ENCODE results near the gene CAVIN4. TPM values are rescaled to one million over a fixed set of nuclear protein-coding genes. Genes with fewer than 3 reads are reported as not detected.

The CAVIN4 gene
- total and polyA plus RNA-seq, 9 donors: 0.13 to 0.46 (median 0.24) TPM; not detected in 1

DNA sequence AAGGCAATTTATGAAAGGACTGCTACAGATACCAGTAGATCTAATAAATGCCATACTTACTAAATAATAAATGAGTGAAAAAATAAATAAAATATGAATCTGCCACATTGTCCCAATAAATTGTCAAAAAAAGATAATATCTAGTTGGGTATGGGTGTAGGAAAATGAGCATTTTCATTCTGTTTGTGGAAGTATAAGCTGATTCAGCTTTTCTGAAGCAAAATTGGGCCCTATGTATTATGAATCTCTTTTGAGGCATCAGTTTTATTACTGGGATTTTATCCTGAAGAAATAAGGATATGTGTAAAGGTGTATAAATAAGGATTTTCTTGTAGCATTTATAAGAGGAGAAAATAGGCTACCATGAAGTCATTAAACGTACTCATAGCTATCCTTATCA, 46.1 kb downstream of the CAVIN4 start:
- 80 to 90% (median 83%) methylated on average over 1 of the region's 1 CpG for WGBS, 3 donors
- intact Hi-C loops (cut with DNase I): no loop called here

DNA sequence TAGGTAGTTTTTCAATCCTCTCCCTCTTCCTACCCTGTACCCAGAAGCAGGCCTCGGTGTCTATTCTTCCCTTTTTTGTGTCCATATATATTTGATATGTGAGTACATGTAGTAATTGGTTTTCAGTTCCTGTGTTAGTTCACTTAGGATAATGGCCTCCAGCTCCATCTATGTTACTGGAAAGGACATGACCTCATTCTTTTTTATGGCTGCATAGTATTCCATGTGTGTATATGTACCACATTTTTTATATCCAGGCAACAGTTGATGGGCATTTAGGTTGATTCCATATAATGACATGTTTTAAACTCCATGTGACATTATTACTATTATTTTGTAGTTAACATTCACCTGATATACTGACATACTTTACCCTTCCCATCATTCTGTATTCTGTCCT, 49.1 kb downstream of the CAVIN4 start:
- no peaks in the 10 kb centered on the region for H3K36me3 ChIP-seq
- intact Hi-C loops (cut with DNase I): no loop called here
- WGBS, 3 donors: 86 to 100% (median 97%) methylated on average over 1 of the region's 1 CpG
- no peak overlapping the region for H3K4me3 ChIP-seq
- H3K27ac ChIP-seq: no peak overlapping the region
- no peaks in the 10 kb centered on the region for H3K4me1 ChIP-seq (ENCODE audit: insufficient read depth)
- no peak for DNase-seq
- H3K27me3 ChIP-seq: no peaks in the 10 kb centered on the region
- TF ChIP-seq EP300 (IDR thresholded peaks at IDR 0.05) (no peak), POLR2A (IDR thresholded peaks at IDR 0.05) (no peak)
- TF ChIP-seq, protein P1, sequence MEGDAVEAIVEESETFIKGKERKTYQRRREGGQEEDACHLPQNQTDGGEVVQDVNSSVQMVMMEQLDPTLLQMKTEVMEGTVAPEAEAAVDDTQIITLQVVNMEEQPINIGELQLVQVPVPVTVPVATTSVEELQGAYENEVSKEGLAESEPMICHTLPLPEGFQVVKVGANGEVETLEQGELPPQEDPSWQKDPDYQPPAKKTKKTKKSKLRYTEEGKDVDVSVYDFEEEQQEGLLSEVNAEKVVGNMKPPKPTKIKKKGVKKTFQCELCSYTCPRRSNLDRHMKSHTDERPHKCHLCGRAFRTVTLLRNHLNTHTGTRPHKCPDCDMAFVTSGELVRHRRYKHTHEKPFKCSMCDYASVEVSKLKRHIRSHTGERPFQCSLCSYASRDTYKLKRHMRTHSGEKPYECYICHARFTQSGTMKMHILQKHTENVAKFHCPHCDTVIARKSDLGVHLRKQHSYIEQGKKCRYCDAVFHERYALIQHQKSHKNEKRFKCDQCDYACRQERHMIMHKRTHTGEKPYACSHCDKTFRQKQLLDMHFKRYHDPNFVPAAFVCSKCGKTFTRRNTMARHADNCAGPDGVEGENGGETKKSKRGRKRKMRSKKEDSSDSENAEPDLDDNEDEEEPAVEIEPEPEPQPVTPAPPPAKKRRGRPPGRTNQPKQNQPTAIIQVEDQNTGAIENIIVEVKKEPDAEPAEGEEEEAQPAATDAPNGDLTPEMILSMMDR (IDR thresholded peaks at IDR 0.05): no peak
- no peaks in the 10 kb centered on the region for H3K9me3 ChIP-seq

More for the DNA sequence above, 46.1 kb downstream of the CAVIN4 start:
- TF ChIP-seq EP300 (IDR thresholded peaks at IDR 0.05): no peak
- TF ChIP-seq, protein P1 (IDR thresholded peaks at IDR 0.05): no peak
- TF ChIP-seq POLR2A (IDR thresholded peaks at IDR 0.05): no peak
- no peaks in the 10 kb centered on the region for H3K9me3 ChIP-seq
- H3K36me3 ChIP-seq: no peaks in the 10 kb centered on the region
- no peaks in the 10 kb centered on the region for H3K27me3 ChIP-seq
- no peaks in the 10 kb centered on the region for H3K4me1 ChIP-seq (ENCODE audit: insufficient read depth)
- H3K4me3 ChIP-seq: no peak overlapping the region
- DNase-seq: no peak
- H3K27ac ChIP-seq: no peak overlapping the region

DNA sequence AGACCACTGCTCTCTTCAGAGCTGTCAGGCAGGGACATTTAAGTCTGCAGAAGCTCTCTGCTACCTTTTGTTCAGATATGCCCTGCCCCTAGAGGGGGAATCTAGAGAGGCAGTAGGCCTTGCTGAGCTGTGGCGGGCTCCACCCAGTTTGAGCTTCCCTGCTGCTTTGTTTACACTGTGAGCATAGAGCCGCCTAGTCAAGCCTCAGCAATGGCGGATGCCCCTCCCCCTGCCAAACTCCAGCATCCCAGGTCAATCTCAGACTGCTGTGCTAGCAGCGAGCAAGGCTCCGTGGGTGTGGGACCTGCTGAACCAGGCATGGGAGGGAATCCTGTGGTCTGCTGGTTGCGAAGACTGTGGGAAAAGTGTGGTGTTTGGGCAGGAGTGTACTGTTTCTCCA, 59.9 kb downstream of the CAVIN4 start:
- 68 to 94% (median 88%) methylated on average over 6 of the region's 6 CpGs for WGBS, 3 donors
- TF ChIP-seq, protein P1 (IDR thresholded peaks at IDR 0.05): no peak
- TF ChIP-seq EP300 (IDR thresholded peaks at IDR 0.05) (no peak), POLR2A (IDR thresholded peaks at IDR 0.05) (no peak)

More for the DNA sequence above, 59.9 kb downstream of the CAVIN4 start:
- Histone ChIP-seq H3K36me3 (no peaks in the 10 kb centered on the region), H3K4me3 (no peak overlapping the region), H3K27me3 (no peaks in the 10 kb centered on the region), H3K4me1 (ENCODE audit: insufficient read depth) (peaks cover 8% of the 10 kb centered on the region), H3K27ac (no peak overlapping the region), H3K9me3 (no peaks in the 10 kb centered on the region)
- DNase-seq: no peak
- intact Hi-C loops (cut with DNase I): no loop called here

Other genes with a start within 250 kb of the CAVIN4 start
- gene TEX10, start 225.1 kb upstream of the CAVIN4 start, total RNA-seq: 10 to 100 TPM; 16.4 to 22.6 (median 17.8) TPM
- gene TEX10, start 225.1 kb upstream of the CAVIN4 start, polyA plus RNA-seq: 10 to 100 TPM; 11.3 to 15.9 TPM
- gene MSANTD3, start 150.9 kb upstream of the CAVIN4 start, total RNA-seq: 10 to 100 TPM in 6 of 7 donors, 1 to 10 TPM in 1; 8.1 to 16.1 (median 14.7) TPM
- 10 to 100 TPM; 11.3 to 14.9 TPM for gene MSANTD3, start 150.9 kb upstream of the CAVIN4 start, polyA plus RNA-seq
- gene TMEFF1, start 104.9 kb upstream of the CAVIN4 start, total RNA-seq: 1 to 10 TPM in 1 of 7 donors, under 1 TPM in 4, not detected in 2; 0.74 to 1.2 (median 0.94) TPM
- gene TMEFF1, start 104.9 kb upstream of the CAVIN4 start, polyA plus RNA-seq: under 1 TPM; 0.10 to 0.57 TPM

Data from ovary (tissue), 9 donors.